CD14-positive monocyte (primary cell): ENCODE data around the gene OR52K2. TPM values are rescaled to one million over a fixed set of nuclear protein-coding genes. Genes with fewer than 3 reads are reported as not detected.

Experiments
- DNase-seq, 3 donors: peaks; one replicate each; pipeline ENCODE4 v3.0.0-alpha.2; 2011 to 2022
- H2AFZ ChIP-seq: 2 replicates; pipeline ENCODE4 v1.6.0; 2012; ENCODE audit warnings: mild to moderate bottlenecking, low read depth, low read length, inconsistent platforms; ENCODE audit not compliant: insufficient read depth, poor library complexity, severe bottlenecking
- H3K27ac ChIP-seq, 2 donors: 1 replicate in 1 of 2; 2 replicates in 1 of 2; pipeline ENCODE4 v1.5.1; 2012 to 2013; ENCODE audit warnings: low read length in 2 of 2, control low read depth in 1 of 2, inconsistent platforms in 1 of 2, low read depth in 1 of 2, mild to moderate bottlenecking in 1 of 2
- H3K27me3 ChIP-seq, 2 donors: one replicate each; pipeline versions ENCODE4 v1.6.0 to v1.6.1; 2011 to 2013; ENCODE audit warnings: low read length in 2 of 2; ENCODE audit not compliant: control insufficient read depth in 2 of 2, insufficient read depth in 2 of 2
- H3K36me3 ChIP-seq, 2 donors: replicated peaks in 1 of 2; 1 replicate in 1 of 2; 2 replicates in 1 of 2; pipeline versions ENCODE4 v1.5.1 to v1.6.1; 2012 to 2013; ENCODE audit warnings: low read length in 2 of 2, control low read depth in 1 of 2, inconsistent platforms in 1 of 2, mild to moderate bottlenecking in 1 of 2; ENCODE audit not compliant: insufficient read depth in 2 of 2, control insufficient read depth in 1 of 2
- H3K4me1 ChIP-seq, 2 donors: 1 replicate in 1 of 2; 2 replicates in 1 of 2; pipeline versions ENCODE4 v1.5.1 to v1.6.1; 2012 to 2013; ENCODE audit warnings: low read length in 2 of 2, control low read depth in 1 of 2, inconsistent platforms in 1 of 2, mild to moderate bottlenecking in 1 of 2, moderate library complexity in 1 of 2; ENCODE audit not compliant: insufficient read depth in 2 of 2, control insufficient read depth in 1 of 2
- H3K4me2 ChIP-seq: replicated peaks from 2 replicates; pipeline ENCODE3; 2012; ENCODE audit warnings: low read length, moderate library complexity, mild to moderate bottlenecking; ENCODE audit not compliant: poor library complexity, severe bottlenecking; ENCODE audit errors: extremely low read depth
- H3K4me3 ChIP-seq, 3 experiments: fragments of 200-600 bp in 1 of 3; sonication (generic) in 1 of 3; replicated peaks in 1 of 3; 1 replicate in 2 of 3; 2 replicates in 1 of 3; pipeline ENCODE4 v1.5.1; 2011 to 2013; ENCODE audit warnings: low read length in 3 of 3, mild to moderate bottlenecking in 3 of 3, control low read depth in 2 of 3, low read depth in 2 of 3, inconsistent platforms in 1 of 3, moderate library complexity in 1 of 3
- H3K79me2 ChIP-seq: 2 replicates; pipeline ENCODE4 v1.6.0; 2012; ENCODE audit warnings: mild to moderate bottlenecking, control low read depth, inconsistent platforms, low read length, moderate library complexity; ENCODE audit not compliant: insufficient read depth
- H3K9ac ChIP-seq: 2 replicates; pipeline ENCODE4 v1.6.0; 2017; ENCODE audit warnings: low read length, mild to moderate bottlenecking; ENCODE audit not compliant: insufficient read depth, poor library complexity, severe bottlenecking
- H3K9me3 ChIP-seq, 2 donors: replicated peaks in 1 of 2; 1 replicate in 1 of 2; 2 replicates in 1 of 2; pipeline versions ENCODE4 v1.5.1 to v1.6.1; 2012 to 2013; ENCODE audit warnings: low read length in 2 of 2, control low read depth in 1 of 2; ENCODE audit not compliant: control insufficient read depth in 1 of 2, insufficient read depth in 1 of 2
- H4K20me1 ChIP-seq: 2 replicates; pipeline ENCODE4 v1.6.0; 2012; ENCODE audit warnings: mild to moderate bottlenecking, low read length, control low read depth, moderate library complexity; ENCODE audit not compliant: insufficient read depth
- H3K27ac Mint-ChIP-seq, 7 donors: one replicate each; pipeline ENCODE4 v1.8.0; 2020; ENCODE audit warnings: mild to moderate bottlenecking in 7 of 7, mixed read lengths in 7 of 7, moderate library complexity in 6 of 7, inconsistent platforms in 2 of 7
- H3K27me3 Mint-ChIP-seq, 3 donors: one replicate each; pipeline ENCODE4 v1.8.0; 2021 to 2022; ENCODE audit warnings: low read depth in 3 of 3, mild to moderate bottlenecking in 3 of 3, mixed read lengths in 3 of 3, moderate library complexity in 3 of 3, inconsistent platforms in 1 of 3
- H3K36me3 Mint-ChIP-seq, 2 donors: one replicate each; pipeline ENCODE4 v1.8.0; 2020; ENCODE audit warnings: mixed read lengths in 2 of 2, inconsistent platforms in 1 of 2, mild to moderate bottlenecking in 1 of 2
- H3K4me1 Mint-ChIP-seq: one replicate; pipeline ENCODE4 v1.8.0; 2020; ENCODE audit warnings: mild to moderate bottlenecking, mixed read lengths
- H3K4me3 Mint-ChIP-seq, 2 donors: one replicate each; pipeline ENCODE4 v1.8.0; 2020; ENCODE audit warnings: mild to moderate bottlenecking in 2 of 2, mixed read lengths in 2 of 2, moderate library complexity in 1 of 2
- H3K9me3 Mint-ChIP-seq, 7 donors: one replicate each; pipeline ENCODE4 v1.8.0; 2020 to 2022; ENCODE audit warnings: mixed read lengths in 7 of 7, mild to moderate bottlenecking in 6 of 7, moderate library complexity in 6 of 7, inconsistent platforms in 2 of 7
- whole genome bisulfite sequencing: methylation state at CpG from one replicate; pipeline ENCODE4 v1.1.5; 2013; ENCODE audit warnings: missing lambda C conversion rate; ENCODE audit not compliant: insufficient coverage; 5-methylcytosine and 5-hydroxymethylcytosine counted together
- intact Hi-C, 2 donors: fragments of 100-400 bp; cut with micrococcal nuclease; formaldehyde crosslinking; loops; one replicate each; pipeline versions ENCODE4 v1.15.0 to v1.15.1; 2023
- polyA plus RNA-seq, 3 donors: library from polyadenylated mRNA; depleted of rRNA in 1 of 3; unstranded in 2 of 3; stranded (reverse) in 1 of 3; fragments of 300-500 nt in 2 of 3; fragments of >200 nt in 1 of 3; fragmentation: Illumina TruSeq in 2 of 3; gene quantifications; 1 replicate in 2 of 3; 2 replicates in 1 of 3; pipeline ENCODE4 v1.2.3, GENCODE V29; 2012 to 2021
- TF ChIP-seq, protein P1 (sequence below): fragments of 200-600 bp; IDR thresholded peaks from one replicate; pipeline ENCODE4 v1.8.0; 2022; ENCODE audit warnings: antibody characterized with exemption, mild to moderate bottlenecking

The OR52K2 gene
- polyA plus RNA-seq, 3 donors = 0.16 to 1.5 (median 0.41) TPM

DNA sequence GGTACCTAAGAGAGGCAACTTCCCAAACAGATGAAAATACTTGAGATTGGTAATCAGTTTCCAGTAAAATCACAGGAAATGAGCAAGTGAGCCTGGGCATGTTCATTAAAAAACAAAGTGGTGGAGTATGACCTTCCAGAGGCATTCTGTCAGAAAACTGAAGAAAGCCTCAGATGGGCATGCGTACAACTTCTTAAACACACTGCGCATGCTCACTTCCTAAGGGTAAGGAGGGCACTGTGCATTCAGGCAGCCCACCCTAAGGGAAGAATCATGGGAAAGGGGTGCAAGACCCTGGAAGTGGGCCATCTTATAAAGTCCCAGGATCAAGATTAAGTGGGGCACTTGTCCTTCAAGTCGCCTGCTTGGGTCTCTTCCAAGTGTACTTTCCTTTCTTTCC lies 4.0 kb downstream of the OR52K2 start:
- Mint-ChIP-seq H3K4me1 (peaks cover 74% of the 10 kb centered on the region), H3K36me3 (peaks cover 23 to 35% of the 10 kb centered on the region in 2 donors), H3K27ac (peak overlapping the region; percentile 68 to 95 (median 87)), H3K27me3 (peaks cover 0 to 5% (median 0%) of the 10 kb centered on the region in 3 donors), H3K9me3 (peaks cover 5 to 30% (median 14%) of the 10 kb centered on the region in 7 donors), H3K4me3 (no peak overlapping the region)
- H3K4me2 ChIP-seq = no peak overlapping the region
- H3K27ac ChIP-seq = peak overlapping the region; percentile 13 to 86
- peak overlapping the region in 1 of 3 experiments; percentile 11 for H3K4me3 ChIP-seq
- peaks cover 2 to 14% of the 10 kb centered on the region in 2 donors for H3K36me3 ChIP-seq
- H4K20me1 ChIP-seq = no peaks in the 10 kb centered on the region
- TF ChIP-seq, protein P1, sequence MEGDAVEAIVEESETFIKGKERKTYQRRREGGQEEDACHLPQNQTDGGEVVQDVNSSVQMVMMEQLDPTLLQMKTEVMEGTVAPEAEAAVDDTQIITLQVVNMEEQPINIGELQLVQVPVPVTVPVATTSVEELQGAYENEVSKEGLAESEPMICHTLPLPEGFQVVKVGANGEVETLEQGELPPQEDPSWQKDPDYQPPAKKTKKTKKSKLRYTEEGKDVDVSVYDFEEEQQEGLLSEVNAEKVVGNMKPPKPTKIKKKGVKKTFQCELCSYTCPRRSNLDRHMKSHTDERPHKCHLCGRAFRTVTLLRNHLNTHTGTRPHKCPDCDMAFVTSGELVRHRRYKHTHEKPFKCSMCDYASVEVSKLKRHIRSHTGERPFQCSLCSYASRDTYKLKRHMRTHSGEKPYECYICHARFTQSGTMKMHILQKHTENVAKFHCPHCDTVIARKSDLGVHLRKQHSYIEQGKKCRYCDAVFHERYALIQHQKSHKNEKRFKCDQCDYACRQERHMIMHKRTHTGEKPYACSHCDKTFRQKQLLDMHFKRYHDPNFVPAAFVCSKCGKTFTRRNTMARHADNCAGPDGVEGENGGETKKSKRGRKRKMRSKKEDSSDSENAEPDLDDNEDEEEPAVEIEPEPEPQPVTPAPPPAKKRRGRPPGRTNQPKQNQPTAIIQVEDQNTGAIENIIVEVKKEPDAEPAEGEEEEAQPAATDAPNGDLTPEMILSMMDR = no peak
- no peaks in the 10 kb centered on the region for H3K27me3 ChIP-seq
- no CpG with 5 or more reads among the region's 3 CpGs for WGBS
- intact Hi-C loops = loop anchor here (10.0 kb wide), 1 partner anchor 58 kb away; the partner anchor contains the start of gene TRIM21 (in 2 of the 2)
- no peak for DNase-seq
- H3K4me1 ChIP-seq = peaks cover 82 to 97% of the 10 kb centered on the region in 2 donors
- H3K9ac ChIP-seq = no peak overlapping the region
- H2AFZ ChIP-seq = no peak overlapping the region
- H3K9me3 ChIP-seq = peaks cover 0 to 12% of the 10 kb centered on the region in 2 donors
- H3K79me2 ChIP-seq = no peaks in the 10 kb centered on the region

DNA sequence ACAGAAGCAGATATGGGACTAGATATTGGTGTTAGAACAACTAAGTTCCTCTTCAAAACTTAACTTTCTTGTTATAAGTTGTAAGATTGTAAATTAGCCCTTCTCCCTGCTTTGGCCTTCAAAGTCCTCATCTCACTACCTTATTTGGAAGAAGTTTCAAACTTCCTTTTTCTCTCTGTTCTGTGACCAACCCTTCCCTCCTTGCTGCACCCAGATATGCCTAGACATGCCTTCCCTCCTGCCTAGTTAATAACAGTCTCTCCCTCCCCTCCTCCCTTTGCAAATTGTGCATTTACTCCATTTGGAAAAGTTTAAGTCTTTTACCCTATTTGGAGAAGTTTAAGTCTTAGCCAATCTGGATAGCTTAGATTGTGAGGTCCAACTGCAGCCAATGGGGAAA lies 4.9 kb downstream of the OR52K2 start:
- Mint-ChIP-seq H3K4me1 (peaks cover 83% of the 10 kb centered on the region), H3K4me3 (no peak overlapping the region), H3K36me3 (peaks cover 23 to 35% of the 10 kb centered on the region in 2 donors), H3K27me3 (peaks cover 0 to 5% (median 0%) of the 10 kb centered on the region in 3 donors), H3K9me3 (peaks cover 5 to 30% (median 14%) of the 10 kb centered on the region in 7 donors), H3K27ac (peak overlapping the region; percentile 83 to 95 (median 90))
- peak overlapping the region in 1 of 3 experiments; percentile 54 for H3K4me3 ChIP-seq
- peaks cover 2 to 14% of the 10 kb centered on the region in 2 donors for H3K36me3 ChIP-seq
- no peak overlapping the region for H3K9ac ChIP-seq
- TF ChIP-seq, protein P1 = no peak
- H3K4me1 ChIP-seq = peaks cover 81 to 97% of the 10 kb centered on the region in 2 donors
- H3K27me3 ChIP-seq = no peaks in the 10 kb centered on the region
- no peaks in the 10 kb centered on the region for H4K20me1 ChIP-seq
- peak overlapping the region; percentile 51 to 86 for H3K27ac ChIP-seq
- H3K79me2 ChIP-seq = no peaks in the 10 kb centered on the region
- H3K4me2 ChIP-seq = peak overlapping the region; percentile 46
- H2AFZ ChIP-seq = no peak overlapping the region
- peak; percentile 27 to 56 (median 43) for DNase-seq
- peaks cover 0 to 12% of the 10 kb centered on the region in 2 donors for H3K9me3 ChIP-seq
- intact Hi-C loops = loop anchor here (10.0 kb wide), 1 partner anchor 59 kb away; the partner anchor contains the start of gene TRIM21 (in 2 of the 2)
